HepG2 (cell line): Measurements from ENCODE around the gene TTC23L. TPM values are rescaled to one million over a fixed set of nuclear protein-coding genes. Genes with fewer than 3 reads are reported as not detected.

Experiments used
- ATAC-seq: fragments of 200-7000 bp; cut with Tn5 transposase; 3 replicates; pipeline ENCODE4 v1.9.1; 2020; ENCODE audit warnings: mild to moderate bottlenecking, moderate library complexity
- BruUV-seq: library from RNA; stranded (reverse); fragments of 400-500 nt; replicated peaks from 2 replicates; lab custom pipeline; 2021; lab: Mats Ljungman, UMichigan
- CTCF ChIA-PET: fragments of 300-600 bp; formaldehyde crosslinking; extraction: SDS; loops from one replicate; lab custom pipeline; 2021; ENCODE audit warnings: low total read pairs, inconsistent platforms, low intra/inter-chr PET ratio; lab: Yijun Ruan, JAX
- POLR2A ChIA-PET: fragments of 350-600 bp; sonication (Branson Sonifier 250); formaldehyde crosslinking; loops from one replicate; lab custom pipeline; 2020; ENCODE audit warnings: antibody characterized with exemption, inconsistent platforms; lab: Yijun Ruan, JAX
- DNase-seq: peaks from one replicate; pipeline ENCODE4 v3.0.0-alpha.2; 2015; ENCODE audit warnings: low spot score
- FAIRE-seq: peaks from 3 replicates; lab custom pipeline; 2011; peaks lifted over from hg19 to GRCh38; lab: Jason Lieb, UNC
- H2AFZ ChIP-seq: one replicate; pipeline ENCODE4 v1.6.1; 2011; ENCODE audit warnings: low read length, inconsistent platforms
- H3K27ac ChIP-seq: fragments of 300-600 bp; 3 replicates; pipeline ENCODE4 v1.8.0; 2011; ENCODE audit warnings: mixed run types, mild to moderate bottlenecking, mixed read lengths, low read length, inconsistent platforms; ENCODE audit not compliant: insufficient read depth; ENCODE audit errors: extremely low read length
- H3K27me3 ChIP-seq, 2 experiments: fragments of 200-600 bp in 1 of 2; 2 replicates in 1 of 2; 3 replicates in 1 of 2; pipeline versions ENCODE4 v1.6.0 to v1.8.0; 2011; ENCODE audit warnings: low read length in 2 of 2, mild to moderate bottlenecking in 2 of 2, moderate library complexity in 2 of 2, inconsistent platforms in 1 of 2; ENCODE audit not compliant: insufficient read depth in 2 of 2, control insufficient read depth in 1 of 2
- H3K36me3 ChIP-seq, 2 experiments: fragments of 200-600 bp in 1 of 2; replicated peaks in 1 of 2; 2 replicates in 1 of 2; 3 replicates in 1 of 2; pipeline versions ENCODE4 v1.5.1 to v1.8.0; 2011; ENCODE audit warnings: low read length in 2 of 2, inconsistent platforms in 1 of 2; ENCODE audit not compliant: insufficient read depth in 2 of 2, control insufficient read depth in 1 of 2
- H3K4me1 ChIP-seq: 2 replicates; pipeline ENCODE4 v1.5.1; 2012; ENCODE audit warnings: low read length, inconsistent platforms; ENCODE audit not compliant: insufficient read depth
- H3K4me2 ChIP-seq: 2 replicates; pipeline ENCODE4 v1.6.0; 2011; ENCODE audit warnings: low read depth, low read length, inconsistent platforms
- H3K4me3 ChIP-seq, 3 experiments: fragments of 200-600 bp in 1 of 3; sonication (generic), shearing (Covaris generic) in 1 of 3; replicated peaks in 1 of 3; 2 replicates each; pipeline ENCODE4 v1.5.1; 2011 to 2016; ENCODE audit warnings: low read length in 3 of 3, inconsistent platforms in 2 of 3, low read depth in 2 of 3, mild to moderate bottlenecking in 2 of 3, control low read depth in 1 of 3, mixed read lengths in 1 of 3; ENCODE audit not compliant: insufficient read depth in 1 of 3
- H3K79me2 ChIP-seq: one replicate; pipeline ENCODE4 v1.6.1; 2011; ENCODE audit warnings: low read length, inconsistent platforms; ENCODE audit not compliant: insufficient read depth
- H3K9ac ChIP-seq: 2 replicates; pipeline ENCODE4 v1.6.0; 2011; ENCODE audit warnings: mild to moderate bottlenecking, low read depth, low read length, inconsistent platforms; ENCODE audit not compliant: insufficient read depth
- H3K9me3 ChIP-seq: 2 replicates; pipeline ENCODE4 v1.5.1; 2012; ENCODE audit warnings: mild to moderate bottlenecking, low read length
- H4K20me1 ChIP-seq: 2 replicates; pipeline ENCODE4 v1.6.0; 2011; ENCODE audit warnings: inconsistent platforms, mild to moderate bottlenecking, low read length, moderate library complexity; ENCODE audit not compliant: insufficient read depth
- DMTF1 ChIP-seq: sonication (generic); formaldehyde crosslinking; IDR thresholded peaks from 2 replicates; pipeline ENCODE4 v1.4.0; 2020; ENCODE audit warnings: mild to moderate bottlenecking, missing genetic modification reagents
- FUBP1 ChIP-seq: sonication (generic); formaldehyde crosslinking; IDR thresholded peaks from 2 replicates; pipeline ENCODE4 v1.5.1; 2020; ENCODE audit warnings: missing genetic modification reagents, mild to moderate bottlenecking, borderline replicate concordance
- KAT8 ChIP-seq: IDR thresholded peaks from 2 replicates; pipeline ENCODE4 v1.6.1; 2016; ENCODE audit warnings: missing genetic modification reagents, missing compliant biosample characterization
- KDM2A ChIP-seq: sonication (generic); formaldehyde crosslinking; IDR thresholded peaks from 2 replicates; pipeline ENCODE4 v1.4.0; 2020; ENCODE audit warnings: low read depth, missing genetic modification reagents, borderline replicate concordance
- KLF13 ChIP-seq: sonication (generic); formaldehyde crosslinking; IDR thresholded peaks from 2 replicates; pipeline ENCODE4 v1.4.0; 2020; ENCODE audit warnings: mild to moderate bottlenecking, missing genetic modification reagents
- MAZ ChIP-seq, 2 experiments: sonication (generic) in 1 of 2; formaldehyde crosslinking in 1 of 2; IDR thresholded peaks; 2 replicates each; pipeline versions ENCODE4 v1.5.0 to v1.6.1; 2012 to 2020; ENCODE audit warnings: low read depth in 2 of 2, mild to moderate bottlenecking in 2 of 2, borderline replicate concordance in 1 of 2, improper control_type of control experiment in 1 of 2, low read length in 1 of 2, missing genetic modification reagents in 1 of 2, moderate library complexity in 1 of 2
- NR2C2 ChIP-seq: sonication (generic); formaldehyde crosslinking; IDR thresholded peaks from 2 replicates; pipeline ENCODE4 v1.4.0; 2020; ENCODE audit warnings: missing genetic modification reagents, mild to moderate bottlenecking, moderate library complexity, borderline replicate concordance
- RNF219 ChIP-seq: sonication (generic); formaldehyde crosslinking; IDR thresholded peaks from 2 replicates; pipeline ENCODE4 v1.5.0; 2020; ENCODE audit warnings: mild to moderate bottlenecking, missing genetic modification reagents
- SPEN ChIP-seq: sonication (generic); formaldehyde crosslinking; IDR thresholded peaks from 2 replicates; pipeline ENCODE4 v1.5.1; 2020; ENCODE audit warnings: low read depth, mild to moderate bottlenecking, missing genetic modification reagents
- TAF15 ChIP-seq: fragments of 200-400 bp; formaldehyde crosslinking; IDR thresholded peaks from one replicate; pipeline ENCODE4 v1.6.1; 2018; ENCODE audit warnings: mild to moderate bottlenecking, low read depth, low read length; ENCODE audit not compliant: poor library complexity, severe bottlenecking
- ZNF24 ChIP-seq: fragments of 450-650 bp; IDR thresholded peaks from 2 replicates; pipeline ENCODE4 v1.6.1; 2017; ENCODE audit warnings: antibody characterized with exemption, mild to moderate bottlenecking
- ZNF597 ChIP-seq: sonication (generic); formaldehyde crosslinking; IDR thresholded peaks from 2 replicates; pipeline ENCODE4 v1.5.0; 2020; ENCODE audit warnings: missing genetic modification reagents
- ZNF740 ChIP-seq: sonication (generic); formaldehyde crosslinking; IDR thresholded peaks from 2 replicates; pipeline ENCODE4 v1.4.0; 2020; ENCODE audit warnings: missing genetic modification reagents
- WGBS: methylation state at CpG from one replicate; pipeline ENCODE4 v1.1.6; 2017; ENCODE audit warnings: low lambda C conversion rate; 5-methylcytosine and 5-hydroxymethylcytosine counted together
- in situ Hi-C: cut with HindIII; loops from 2 replicates; pipeline ENCODE4 v1.10.0; 2017; ENCODE audit warnings: low pct_unique_long_range_greater_than_20kb; ENCODE audit not compliant: extremely low pct_ligation_motif_present
- intact Hi-C: fragments of 100-400 bp; cut with micrococcal nuclease; formaldehyde crosslinking; loops from one replicate; pipeline ENCODE4 v1.10.0; 2022; ENCODE audit not compliant: unreplicated experiment
- polyA plus RNA-seq, 8 experiments: library from polyadenylated mRNA; depleted of rRNA in 3 of 8; stranded (reverse) in 7 of 8; unstranded in 1 of 8; fragments of >200 nt; fragmentation: Illumina TruSeq in 4 of 8; extraction: Trizol in 4 of 8; gene quantifications; 2 replicates each; pipeline versions ENCODE4 v1.2.1 to v1.2.3, GENCODE V29; 2011 to 2016; ENCODE audit warnings: low read depth in 4 of 8, missing spikeins in 1 of 8, mixed read lengths in 1 of 8; ENCODE audit not compliant: insufficient read depth in 1 of 8
- total RNA-seq, 5 experiments: library from RNA; depleted of rRNA; stranded (reverse); fragments of >200 nt; fragmentation: Illumina TruSeq; extraction: Trizol; gene quantifications; 2 replicates each; pipeline ENCODE4 v1.2.3, GENCODE V29; 2016; ENCODE audit warnings: low read depth in 1 of 5

TTC23L gene
- total and polyA plus RNA-seq, 2 of the 13 experiments (the other 11 are each of a cell fraction or from before 2014, with no cell fraction given): 0.37 to 1.4 TPM

- Histone ChIP-seq H3K4me1 (peaks cover 14% of the 10 kb centered on the region), H3K4me2 (no peak overlapping the region), H3K9me3 (no peaks in the 10 kb centered on the region), H4K20me1 (no peaks in the 10 kb centered on the region), H3K27ac (no peak overlapping the region), H3K79me2 (peaks cover 13% of the 10 kb centered on the region), H2AFZ (no peak overlapping the region), H3K36me3 (peaks cover 9 to 46% of the 10 kb centered on the region in 2 experiments), H3K27me3 (no peaks in the 10 kb centered on the region; a peak in 1 of 5 replicates), H3K9ac (no peak overlapping the region), H3K4me3 (no peak overlapping the region)
- TF ChIP-seq ZNF597 (no peak), DMTF1 (no peak), MAZ (IDR thresholded peaks at IDR 0.05; ENCODE audit: borderline replicate concordance, low read depth, low read length) (no peak), MAZ (CRISPR knock-in tag; IDR thresholded peaks at IDR 0.05; ENCODE audit: low read depth) (no peak), TAF15 (no peak), ZNF24 (no peak), SPEN (no peak), KDM2A (CRISPR knock-in tag) (no peak), ZNF740 (CRISPR knock-in tag) (no peak), FUBP1 (CRISPR knock-in tag) (no peak), KAT8 (CRISPR knock-in tag) (no peak), KLF13 (CRISPR knock-in tag) (no peak), NR2C2 (CRISPR knock-in tag) (no peak), RNF219 (CRISPR knock-in tag) (no peak)
- 93% methylated on average over 3 of the region's 3 CpGs for WGBS
- in situ Hi-C loops: no loop called here
- DNase-seq: no peak
- CTCF ChIA-PET: no interaction called here
- no TSS peak for BruUV-seq
- no peak for FAIRE-seq
- intact Hi-C loops: loop anchor here (5.0 kb wide), 1 partner anchor 1226 kb away; the partner anchor contains the start of genes LMBRD2 and SKP2
- no peak for ATAC-seq
- POLR2A ChIA-PET: no interaction called here
Measured at GRCh38 chr5:34926318-34926888, 87.4 kb downstream of the TTC23L start.
